ENCODE results near the gene SLC18B1. TPM values are rescaled to one million over a fixed set of nuclear protein-coding genes. Genes with fewer than 3 reads are reported as not detected.

Gene SLC18B1
- total RNA-seq, 1 donor from 2014 or later = 19.1 TPM

GRCh38 chr6:132751306-132751705 is 47.1 kb downstream of the SLC18B1 start:
- Mint-ChIP-seq H3K36me3 (ENCODE audit: insufficient read depth) (no peaks in the 10 kb centered on the region), H3K27ac (no peak overlapping the region), H3K9me3 (ENCODE audit: low read depth) (no peaks in the 10 kb centered on the region), H3K4me3 (ENCODE audit: low read depth) (no peak overlapping the region), H3K27me3 (peaks cover 5% of the 10 kb centered on the region), H3K4me1 (ENCODE audit: low read depth) (no peaks in the 10 kb centered on the region)
- TF ChIP-seq, protein P1, sequence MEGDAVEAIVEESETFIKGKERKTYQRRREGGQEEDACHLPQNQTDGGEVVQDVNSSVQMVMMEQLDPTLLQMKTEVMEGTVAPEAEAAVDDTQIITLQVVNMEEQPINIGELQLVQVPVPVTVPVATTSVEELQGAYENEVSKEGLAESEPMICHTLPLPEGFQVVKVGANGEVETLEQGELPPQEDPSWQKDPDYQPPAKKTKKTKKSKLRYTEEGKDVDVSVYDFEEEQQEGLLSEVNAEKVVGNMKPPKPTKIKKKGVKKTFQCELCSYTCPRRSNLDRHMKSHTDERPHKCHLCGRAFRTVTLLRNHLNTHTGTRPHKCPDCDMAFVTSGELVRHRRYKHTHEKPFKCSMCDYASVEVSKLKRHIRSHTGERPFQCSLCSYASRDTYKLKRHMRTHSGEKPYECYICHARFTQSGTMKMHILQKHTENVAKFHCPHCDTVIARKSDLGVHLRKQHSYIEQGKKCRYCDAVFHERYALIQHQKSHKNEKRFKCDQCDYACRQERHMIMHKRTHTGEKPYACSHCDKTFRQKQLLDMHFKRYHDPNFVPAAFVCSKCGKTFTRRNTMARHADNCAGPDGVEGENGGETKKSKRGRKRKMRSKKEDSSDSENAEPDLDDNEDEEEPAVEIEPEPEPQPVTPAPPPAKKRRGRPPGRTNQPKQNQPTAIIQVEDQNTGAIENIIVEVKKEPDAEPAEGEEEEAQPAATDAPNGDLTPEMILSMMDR (IDR thresholded peaks at IDR 0.05; ENCODE audit: unreplicated experiment) = no peak
- no peak for DNase-seq (ENCODE audit: low spot score, unreplicated experiment)

- no peak overlapping the region for H3K27ac Mint-ChIP-seq
- TF ChIP-seq, protein P1 (IDR thresholded peaks at IDR 0.05; ENCODE audit: unreplicated experiment) = no peak
- peaks cover 6% of the 10 kb centered on the region for H3K27me3 Mint-ChIP-seq
- no peak overlapping the region for H3K4me3 Mint-ChIP-seq (ENCODE audit: low read depth)
- no peaks in the 10 kb centered on the region for H3K4me1 Mint-ChIP-seq (ENCODE audit: low read depth)
- no peaks in the 10 kb centered on the region for H3K9me3 Mint-ChIP-seq (ENCODE audit: low read depth)
- no peaks in the 10 kb centered on the region for H3K36me3 Mint-ChIP-seq (ENCODE audit: insufficient read depth)
- DNase-seq (ENCODE audit: low spot score, unreplicated experiment) = no peak
These were observed 47.8 kb downstream of the SLC18B1 start for GRCh38 chr6:132750455-132751248.

- H3K9me3 Mint-ChIP-seq (ENCODE audit: low read depth) = no peaks in the 10 kb centered on the region
- peaks cover 12% of the 10 kb centered on the region for H3K27me3 Mint-ChIP-seq
- H3K4me3 Mint-ChIP-seq (ENCODE audit: low read depth) = no peak overlapping the region
- TF ChIP-seq, protein P1 (IDR thresholded peaks at IDR 0.05; ENCODE audit: unreplicated experiment) = no peak
- H3K27ac Mint-ChIP-seq = no peak overlapping the region
- no peaks in the 10 kb centered on the region for H3K36me3 Mint-ChIP-seq (ENCODE audit: insufficient read depth)
- H3K4me1 Mint-ChIP-seq (ENCODE audit: low read depth) = no peaks in the 10 kb centered on the region
- no peak for DNase-seq (ENCODE audit: low spot score, unreplicated experiment)
These were observed 49.3 kb downstream of the SLC18B1 start for GRCh38 chr6:132749111-132749510.

DNA sequence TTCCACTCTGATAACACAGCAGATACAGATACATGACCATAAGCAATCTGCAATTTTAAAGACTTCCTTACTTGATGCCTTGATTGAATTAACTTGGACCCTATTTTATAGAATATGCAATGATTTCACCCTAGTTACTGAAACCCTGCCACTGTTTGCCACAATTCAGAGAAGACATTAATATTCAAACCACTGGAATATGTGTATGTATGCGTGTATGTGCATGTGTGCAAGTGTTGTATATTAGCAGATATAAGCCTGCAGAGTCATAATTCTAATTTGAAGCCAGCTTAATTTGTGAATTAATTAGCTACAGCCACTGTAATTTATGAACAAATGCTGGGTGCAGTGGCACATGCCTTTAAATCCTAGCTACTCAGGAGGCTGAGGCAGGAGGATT is 50.0 kb downstream of the SLC18B1 start:
- TF ChIP-seq, protein P1 (IDR thresholded peaks at IDR 0.05; ENCODE audit: unreplicated experiment) = no peak
- no peak overlapping the region for H3K4me3 Mint-ChIP-seq (ENCODE audit: low read depth)
- H3K4me1 Mint-ChIP-seq (ENCODE audit: low read depth) = no peaks in the 10 kb centered on the region
- no peak for DNase-seq (ENCODE audit: low spot score, unreplicated experiment)
- H3K36me3 Mint-ChIP-seq (ENCODE audit: insufficient read depth) = no peaks in the 10 kb centered on the region
- H3K27ac Mint-ChIP-seq = no peak overlapping the region
- no peaks in the 10 kb centered on the region for H3K9me3 Mint-ChIP-seq (ENCODE audit: low read depth)
- H3K27me3 Mint-ChIP-seq = peaks cover 12% of the 10 kb centered on the region

- H3K27me3 Mint-ChIP-seq = peaks cover 12% of the 10 kb centered on the region
- no peaks in the 10 kb centered on the region for H3K4me1 Mint-ChIP-seq (ENCODE audit: low read depth)
- H3K9me3 Mint-ChIP-seq (ENCODE audit: low read depth) = no peaks in the 10 kb centered on the region
- TF ChIP-seq, protein P1 (IDR thresholded peaks at IDR 0.05; ENCODE audit: unreplicated experiment) = no peak
- no peak overlapping the region for H3K4me3 Mint-ChIP-seq (ENCODE audit: low read depth)
- H3K27ac Mint-ChIP-seq = no peak overlapping the region
- no peaks in the 10 kb centered on the region for H3K36me3 Mint-ChIP-seq (ENCODE audit: insufficient read depth)
- no peak for DNase-seq (ENCODE audit: low spot score, unreplicated experiment)
These were observed 52.4 kb downstream of the SLC18B1 start for GRCh38 chr6:132746048-132746447.

All from progenitor cell of endocrine pancreas (in vitro differentiated cells).